Mesenchymal stem cell (in vitro differentiated cells and primary cell): ENCODE results near the gene SLC9A5.
A peak's percentile ranks its signal among the peaks of the same experiment; 100 is the strongest.

ENCODE experiments used
- DNase-seq: peaks from one replicate; pipeline ENCODE4 v3.0.0-alpha.2; 2013
- H2AFZ ChIP-seq: one replicate; pipeline ENCODE4 v1.6.1; 2013; ENCODE audit warnings: low read depth, mild to moderate bottlenecking, control low read depth, inconsistent platforms, low read length, moderate library complexity
- H2AK5ac ChIP-seq: 2 replicates; pipeline ENCODE4 v1.6.1; 2013; ENCODE audit warnings: low read length, moderate library complexity, mild to moderate bottlenecking, inconsistent platforms; ENCODE audit not compliant: severe bottlenecking
- H2BK120ac ChIP-seq: one replicate; pipeline ENCODE4 v1.6.1; 2013; ENCODE audit warnings: low read depth, mild to moderate bottlenecking, inconsistent platforms, low read length, moderate library complexity
- H2BK12ac ChIP-seq, 2 experiments: one replicate each; pipeline ENCODE4 v1.6.1; 2013; ENCODE audit warnings: inconsistent platforms in 2 of 2, low read length in 2 of 2, mild to moderate bottlenecking in 2 of 2, moderate library complexity in 2 of 2, control low read depth in 1 of 2
- H2BK15ac ChIP-seq: one replicate; pipeline ENCODE4 v1.6.1; 2013; ENCODE audit warnings: mild to moderate bottlenecking, low read depth, inconsistent platforms; ENCODE audit not compliant: poor library complexity, severe bottlenecking
- H2BK5ac ChIP-seq: 2 replicates; pipeline ENCODE4 v1.6.1; 2013; ENCODE audit warnings: low read depth, mild to moderate bottlenecking, low read length, control low read depth, inconsistent platforms; ENCODE audit not compliant: poor library complexity, severe bottlenecking
- H3K14ac ChIP-seq, 2 experiments: one replicate each; pipeline ENCODE4 v1.6.1; 2013; ENCODE audit warnings: inconsistent platforms in 2 of 2, low read length in 2 of 2, control low read depth in 1 of 2, mild to moderate bottlenecking in 1 of 2, moderate library complexity in 1 of 2
- H3K18ac ChIP-seq, 2 experiments: one replicate each; pipeline ENCODE4 v1.6.1; 2013; ENCODE audit warnings: inconsistent platforms in 2 of 2, low read length in 2 of 2, control low read depth in 1 of 2, low read depth in 1 of 2, mild to moderate bottlenecking in 1 of 2
- H3K23ac ChIP-seq, 2 experiments: one replicate each; pipeline ENCODE4 v1.6.1; 2013; ENCODE audit warnings: inconsistent platforms in 2 of 2, low read length in 2 of 2, mild to moderate bottlenecking in 2 of 2, moderate library complexity in 2 of 2, control low read depth in 1 of 2
- H3K27ac ChIP-seq: 2 replicates; pipeline ENCODE4 v1.5.1; 2013; ENCODE audit warnings: mild to moderate bottlenecking, moderate library complexity, low read length, control low read depth, inconsistent platforms; ENCODE audit not compliant: poor library complexity, severe bottlenecking
- H3K27me3 ChIP-seq, 2 experiments: 2 replicates each; pipeline versions ENCODE4 v1.6.1 to v1.7.0; 2013; ENCODE audit warnings: low read length in 2 of 2, mild to moderate bottlenecking in 2 of 2, moderate library complexity in 2 of 2, control low read depth in 1 of 2, inconsistent platforms in 1 of 2; ENCODE audit not compliant: control insufficient read depth in 1 of 2, insufficient read depth in 1 of 2
- H3K36me3 ChIP-seq, 2 experiments: 2 replicates each; pipeline versions ENCODE4 v1.6.1 to v1.7.0; 2013; ENCODE audit warnings: low read length in 2 of 2, control low read depth in 1 of 2, inconsistent platforms in 1 of 2, low read depth in 1 of 2, mild to moderate bottlenecking in 1 of 2; ENCODE audit not compliant: insufficient read depth in 2 of 2, control insufficient read depth in 1 of 2
- H3K4ac ChIP-seq, 2 experiments: one replicate each; pipeline ENCODE4 v1.6.1; 2013; ENCODE audit warnings: inconsistent platforms in 2 of 2, low read length in 2 of 2, mild to moderate bottlenecking in 2 of 2, moderate library complexity in 2 of 2, control low read depth in 1 of 2, low read depth in 1 of 2
- H3K4me1 ChIP-seq: 2 replicates; pipeline ENCODE4 v1.6.1; 2013; ENCODE audit warnings: low read depth, low read length, control low read depth; ENCODE audit not compliant: control insufficient read depth, insufficient read depth
- H3K4me2 ChIP-seq: 2 replicates; pipeline ENCODE4 v1.6.1; 2013; ENCODE audit warnings: low read length, mild to moderate bottlenecking, inconsistent platforms; ENCODE audit not compliant: poor library complexity, severe bottlenecking
- H3K4me3 ChIP-seq, 2 experiments: 2 replicates each; pipeline versions ENCODE4 v1.5.1 to v1.7.0; 2013; ENCODE audit warnings: low read length in 2 of 2, mild to moderate bottlenecking in 2 of 2, control low read depth in 1 of 2, low read depth in 1 of 2; ENCODE audit not compliant: insufficient read depth in 1 of 2
- H3K79me1 ChIP-seq: replicated peaks from 2 replicates; pipeline ENCODE4 v1.6.1; 2013; ENCODE audit warnings: mild to moderate bottlenecking, control low read depth, low read length, inconsistent platforms; ENCODE audit not compliant: poor library complexity, severe bottlenecking
- H3K9ac ChIP-seq: 2 replicates; pipeline ENCODE4 v1.7.0; 2013; ENCODE audit warnings: mild to moderate bottlenecking, low read length, moderate library complexity
- H3K9me3 ChIP-seq: 2 replicates; pipeline ENCODE4 v1.7.0; 2013; ENCODE audit warnings: mild to moderate bottlenecking, low read length; ENCODE audit not compliant: control insufficient read depth
- H4K8ac ChIP-seq: one replicate; pipeline ENCODE4 v1.6.1; 2013; ENCODE audit warnings: inconsistent platforms, mild to moderate bottlenecking, low read length, moderate library complexity
- H4K91ac ChIP-seq: one replicate; pipeline ENCODE4 v1.6.1; 2013; ENCODE audit warnings: mild to moderate bottlenecking, low read length, inconsistent platforms
- WGBS: methylation state at CpG from one replicate; pipeline ENCODE4 v1.1.7; 2013; ENCODE audit warnings: mixed read lengths; 5-methylcytosine and 5-hydroxymethylcytosine counted together

SLC9A5 gene

GRCh38 chr16:67264277-67264676 lies 15.5 kb downstream of the SLC9A5 start:
- H3K27me3 ChIP-seq = peaks cover 0 to 4% of the 10 kb centered on the region in 2 experiments
- H2BK120ac ChIP-seq = no peak overlapping the region
- H2BK15ac ChIP-seq = no peak overlapping the region
- no peak overlapping the region for H3K27ac ChIP-seq
- no peak overlapping the region for H3K4me3 ChIP-seq
- H3K9me3 ChIP-seq = no peaks in the 10 kb centered on the region
- H2BK5ac ChIP-seq = no peak overlapping the region
- no peak overlapping the region for H3K4ac ChIP-seq
- H4K91ac ChIP-seq = no peak overlapping the region
- peak overlapping the region in 1 of 2 experiments; percentile 28 for H3K14ac ChIP-seq
- H3K36me3 ChIP-seq = peaks cover 0 to 31% of the 10 kb centered on the region in 2 experiments
- H3K18ac ChIP-seq = no peak overlapping the region
- WGBS = 88% methylated on average over 9 of the region's 9 CpGs
- DNase-seq = no peak
- no peak overlapping the region for H4K8ac ChIP-seq
- no peak overlapping the region for H3K4me2 ChIP-seq
- H3K23ac ChIP-seq = no peak overlapping the region
- H3K4me1 ChIP-seq = peaks cover 6% of the 10 kb centered on the region
- H2AFZ ChIP-seq = no peak overlapping the region
- H3K79me1 ChIP-seq = no peaks in the 10 kb centered on the region
- no peak overlapping the region for H2AK5ac ChIP-seq
- no peak overlapping the region for H3K9ac ChIP-seq
- H2BK12ac ChIP-seq = no peak overlapping the region

GRCh38 chr16:67264866-67265265 lies 16.1 kb downstream of the SLC9A5 start:
- WGBS = 97% methylated on average over 5 of the region's 5 CpGs
- Histone ChIP-seq H3K23ac (no peak overlapping the region), H2AK5ac (no peak overlapping the region), H3K36me3 (peaks cover 0 to 25% of the 10 kb centered on the region in 2 experiments), H3K14ac (no peak overlapping the region), H4K8ac (no peak overlapping the region), H3K4me3 (no peak overlapping the region), H3K18ac (no peak overlapping the region), H2BK5ac (no peak overlapping the region), H3K9me3 (no peaks in the 10 kb centered on the region), H3K27ac (no peak overlapping the region), H3K4me1 (peaks cover 8% of the 10 kb centered on the region), H4K91ac (no peak overlapping the region), H3K9ac (no peak overlapping the region), H3K27me3 (peaks cover 0 to 4% of the 10 kb centered on the region in 2 experiments), H2BK15ac (peak overlapping the region; percentile 52), H2AFZ (no peak overlapping the region), H2BK120ac (no peak overlapping the region), H3K4me2 (no peak overlapping the region), H2BK12ac (no peak overlapping the region), H3K4ac (no peak overlapping the region), H3K79me1 (no peaks in the 10 kb centered on the region)
- DNase-seq = no peak

GRCh38 chr16:67265834-67266233 lies 17.1 kb downstream of the SLC9A5 start:
- no peak overlapping the region for H3K14ac ChIP-seq
- H3K9me3 ChIP-seq = no peaks in the 10 kb centered on the region
- no peak overlapping the region for H2BK12ac ChIP-seq
- peak overlapping the region; percentile 12 for H3K9ac ChIP-seq
- H4K91ac ChIP-seq = no peak overlapping the region
- no peak overlapping the region for H3K27ac ChIP-seq
- no peak overlapping the region for H4K8ac ChIP-seq
- no peak overlapping the region for H3K4me2 ChIP-seq
- H2BK15ac ChIP-seq = no peak overlapping the region
- H3K27me3 ChIP-seq = peaks cover 0 to 4% of the 10 kb centered on the region in 2 experiments
- H2BK5ac ChIP-seq = no peak overlapping the region
- no peaks in the 10 kb centered on the region for H3K79me1 ChIP-seq
- H3K4ac ChIP-seq = no peak overlapping the region
- no peak overlapping the region for H2AK5ac ChIP-seq
- no peak overlapping the region for H3K18ac ChIP-seq
- H3K23ac ChIP-seq = no peak overlapping the region
- no peak overlapping the region for H2AFZ ChIP-seq
- H3K4me3 ChIP-seq = no peak overlapping the region
- no peak overlapping the region for H2BK120ac ChIP-seq
- H3K36me3 ChIP-seq = peaks cover 3 to 30% of the 10 kb centered on the region in 2 experiments
- DNase-seq = no peak
- H3K4me1 ChIP-seq = peaks cover 9% of the 10 kb centered on the region
- 91% methylated on average over 7 of the region's 8 CpGs for WGBS

- WGBS = 14% methylated on average over 3 of the region's 5 CpGs
- Histone ChIP-seq H3K27ac (no peak overlapping the region), H3K9me3 (no peaks in the 10 kb centered on the region), H4K91ac (no peak overlapping the region), H3K27me3 (no peaks in the 10 kb centered on the region), H3K18ac (no peak overlapping the region), H3K79me1 (no peaks in the 10 kb centered on the region), H3K4me2 (no peak overlapping the region), H3K4me1 (peaks cover 9% of the 10 kb centered on the region), H2BK120ac (no peak overlapping the region), H3K14ac (no peak overlapping the region), H2AK5ac (no peak overlapping the region), H3K4ac (no peak overlapping the region), H3K4me3 (no peak overlapping the region), H3K9ac (peak overlapping the region; percentile 76), H4K8ac (no peak overlapping the region), H2BK12ac (no peak overlapping the region), H3K36me3 (peaks cover 16 to 31% of the 10 kb centered on the region in 2 experiments), H2AFZ (no peak overlapping the region), H2BK15ac (no peak overlapping the region), H2BK5ac (no peak overlapping the region), H3K23ac (no peak overlapping the region)
- peak; percentile 95 for DNase-seq
Observed at GRCh38 chr16:67268136-67268579, 19.4 kb downstream of the SLC9A5 start.
